HUDEP-2 (cell line): ENCODE results near the gene CALY.
A peak's percentile ranks its signal among the peaks of the same experiment; 100 is the strongest.

Experiments
- DNase-seq, 76 experiments: peaks; one replicate each; lab custom pipeline; 2025; ENCODE audit not compliant: unreplicated experiment in 76 of 76; lab: John Stamatoyannopoulos, UW

CALY gene

GRCh38 chr10:133314911-133315310, 21.8 kb downstream of the CALY start:
- DNase-seq = no peak

DNA sequence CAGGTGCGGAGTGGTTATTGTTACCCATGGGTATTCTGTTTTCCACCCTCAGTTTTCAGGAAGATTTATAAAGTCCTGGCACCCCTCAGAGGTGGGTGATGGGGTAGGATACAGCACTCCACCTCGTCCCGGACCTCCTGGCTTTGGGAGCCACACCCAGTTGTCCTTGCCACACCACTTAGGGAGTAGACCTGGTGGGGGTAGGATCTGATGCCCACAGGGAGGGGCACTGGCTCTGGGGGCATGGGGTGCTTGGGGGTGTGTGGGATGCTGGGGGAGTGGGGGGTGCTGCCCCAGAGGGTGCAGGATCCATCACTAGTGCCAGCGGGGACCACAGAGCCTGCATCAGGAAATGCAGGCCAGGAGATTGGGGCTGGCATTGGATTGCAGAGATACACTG, 23.5 kb downstream of the CALY start:
- DNase-seq = no peak

DNA sequence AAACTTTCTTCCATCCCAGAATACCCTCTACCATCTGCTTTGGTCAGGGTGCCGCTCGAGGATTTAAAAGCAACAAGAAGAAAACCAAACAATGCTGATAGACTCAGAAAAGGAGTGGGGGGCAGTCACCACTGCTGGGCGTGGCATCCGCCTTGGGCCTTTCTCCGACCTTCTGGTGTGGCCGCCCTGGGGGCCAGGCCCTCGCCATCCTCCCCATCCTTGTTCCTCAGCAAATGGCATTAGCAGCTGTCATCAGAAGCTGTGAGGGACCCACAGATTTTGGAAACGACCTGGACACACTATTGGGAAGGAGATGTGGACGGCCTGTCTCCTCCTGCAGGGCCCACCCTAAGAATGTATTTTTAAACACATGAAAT, 23.9 kb downstream of the CALY start:
- DNase-seq = no peak

DNA sequence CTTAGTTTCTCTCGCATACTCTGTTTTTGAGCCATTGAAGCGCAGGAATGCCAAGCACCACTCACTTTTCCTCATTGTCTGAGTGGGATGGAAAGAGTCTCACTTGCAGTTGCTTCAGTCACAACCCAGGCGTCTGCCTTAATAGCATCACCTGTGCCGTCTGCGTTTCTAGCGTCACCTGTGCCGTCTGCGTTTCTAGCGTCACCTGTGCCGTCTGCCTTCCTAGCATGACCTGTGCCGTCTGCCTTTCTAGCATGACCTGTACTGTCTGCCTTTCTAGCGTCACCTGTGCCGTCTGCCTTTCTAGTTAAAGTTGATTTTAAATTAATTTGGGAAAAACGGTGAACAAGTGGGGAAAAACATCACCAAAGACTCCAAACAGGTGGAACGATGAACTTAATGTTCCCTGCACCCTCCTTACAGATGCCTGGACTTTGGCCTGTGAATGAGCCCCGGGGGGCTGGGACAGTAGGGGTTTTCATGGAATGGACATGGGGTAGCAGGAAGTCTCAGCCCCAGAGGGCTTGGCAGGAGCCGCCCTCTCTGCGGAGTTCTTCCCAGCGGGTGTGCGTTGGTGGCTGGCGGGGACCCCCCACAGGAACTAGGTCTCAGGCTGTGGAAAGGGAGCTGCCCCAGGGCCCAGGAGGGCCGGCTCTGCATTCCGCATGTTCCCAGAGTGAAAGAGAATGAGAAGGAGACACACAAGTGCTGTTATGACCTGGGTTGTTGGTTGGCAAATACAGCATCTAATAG, 24.5 kb downstream of the CALY start:
- no peak for DNase-seq

DNA sequence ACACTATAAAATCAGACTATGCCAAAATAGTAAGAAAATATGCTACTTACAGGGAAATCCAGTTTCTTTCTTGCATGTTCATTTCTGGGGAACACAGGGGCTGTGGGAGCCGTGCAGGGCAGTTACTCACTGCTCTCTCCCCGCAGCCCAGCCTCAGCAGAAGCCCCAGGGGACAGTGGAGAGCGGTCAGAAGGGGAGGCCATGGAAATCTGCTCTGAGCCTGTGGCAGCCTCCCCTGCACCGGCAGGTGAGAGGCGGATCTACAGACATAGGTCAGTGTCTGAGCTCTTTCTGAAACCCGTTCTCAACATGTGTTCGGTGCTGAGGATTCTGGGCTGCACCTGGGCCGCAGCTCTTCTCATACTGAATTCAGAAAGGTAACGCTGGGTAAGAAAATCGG, 25.1 kb downstream of the CALY start:
- no peak for DNase-seq

DNA sequence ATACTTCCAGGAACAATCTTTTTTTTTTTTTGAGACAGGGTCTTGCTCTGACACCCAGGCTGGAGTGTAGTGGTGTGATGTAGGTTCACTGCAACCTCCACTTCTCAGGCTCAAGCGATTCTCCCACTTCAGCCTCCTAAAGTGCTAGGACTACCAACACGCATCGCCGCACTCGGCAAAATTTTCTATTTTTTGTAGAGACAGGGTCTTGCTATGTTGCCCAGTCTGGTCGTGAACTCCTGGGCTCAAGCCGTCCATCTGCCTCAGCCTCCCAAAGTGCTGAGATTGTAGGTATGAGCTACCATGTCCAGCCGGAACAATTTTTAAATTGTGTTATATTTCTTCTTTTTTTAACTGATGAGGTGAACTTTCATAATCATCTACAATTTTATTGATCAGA, 25.9 kb downstream of the CALY start:
- no peak for DNase-seq

DNA sequence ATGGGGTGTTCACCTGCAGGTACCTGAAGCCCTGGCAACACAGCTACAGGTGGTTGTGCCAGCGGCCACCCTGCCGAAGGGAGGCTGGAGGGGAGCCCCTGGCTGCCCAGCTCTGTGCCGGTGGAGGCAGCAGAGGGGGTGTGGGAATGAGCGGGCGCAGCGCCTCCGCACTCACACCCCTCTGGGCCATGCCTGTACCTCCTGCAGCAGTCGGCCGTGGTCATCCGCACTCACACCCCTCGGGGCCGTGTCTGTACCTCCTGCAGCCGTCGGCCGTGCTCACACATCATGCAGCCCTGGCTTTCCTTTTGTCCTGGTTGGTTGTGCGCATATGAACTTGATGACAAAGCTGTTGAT, 26.3 kb downstream of the CALY start:
- DNase-seq = no peak

DNA sequence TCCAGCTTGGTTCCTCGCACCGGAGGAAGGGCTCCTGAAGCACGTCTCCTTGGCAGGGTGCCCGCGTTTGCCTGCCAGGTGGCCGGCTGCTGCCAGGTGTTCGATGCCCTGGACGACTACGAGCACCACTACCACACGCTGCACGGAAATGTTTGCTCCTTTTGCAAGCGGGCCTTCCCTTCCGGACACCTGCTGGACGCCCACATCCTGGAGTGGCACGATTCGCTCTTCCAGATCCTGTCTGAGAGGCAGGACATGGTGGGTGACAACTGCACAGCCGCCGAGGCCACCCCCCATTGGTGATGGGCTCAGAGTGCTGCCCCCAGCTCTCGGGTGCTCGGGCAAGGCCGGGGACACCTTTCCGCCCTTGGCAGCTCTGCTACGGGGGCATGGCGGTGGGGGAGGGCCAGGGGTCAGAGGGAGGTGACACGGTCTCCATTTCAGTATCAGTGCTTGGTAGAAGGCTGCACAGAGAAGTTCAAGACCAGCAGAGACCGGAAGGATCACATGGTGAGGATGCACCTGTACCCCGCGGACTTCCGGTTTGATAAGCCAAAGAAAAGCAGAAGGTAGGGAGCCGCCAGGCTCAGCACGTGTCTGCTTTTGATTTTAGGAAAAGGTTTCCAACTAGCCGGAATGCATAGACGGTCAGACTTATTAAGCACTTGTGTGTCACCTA, 26.8 kb downstream of the CALY start:
- no peak for DNase-seq

DNA sequence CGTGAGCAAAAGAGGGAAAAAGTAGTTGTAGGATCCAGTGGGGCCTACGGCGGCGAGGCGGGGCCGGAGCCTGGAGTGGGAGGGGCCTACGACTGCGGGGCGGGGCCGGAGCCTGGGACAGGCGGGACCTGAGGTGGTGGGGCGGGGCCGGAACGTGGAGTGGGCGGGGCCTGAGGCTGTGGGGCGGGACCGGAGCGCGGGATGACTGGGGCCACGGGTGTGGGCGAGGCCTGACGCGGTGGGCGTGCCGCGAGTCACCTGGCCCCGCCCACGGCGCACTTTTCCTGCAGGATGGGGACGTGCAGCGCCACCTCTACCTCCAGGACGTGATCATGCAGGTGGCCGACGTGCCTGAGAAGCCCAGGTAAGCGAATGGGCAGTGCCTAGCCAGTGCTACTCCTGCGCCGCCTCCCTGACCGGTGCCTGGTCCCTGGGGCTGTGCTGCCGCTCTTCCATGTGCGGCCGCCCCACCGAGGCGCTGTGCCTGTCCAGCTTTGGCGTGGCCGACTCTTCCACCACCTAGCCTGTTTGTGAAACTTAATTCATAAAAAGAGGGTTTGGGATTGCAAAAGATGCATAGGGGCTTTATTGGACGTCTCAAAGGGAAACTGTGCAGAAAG, 27.5 kb downstream of the CALY start:
- peak in 73 of 76 experiments; percentile 29 to 96 (median 86) for DNase-seq

DNA sequence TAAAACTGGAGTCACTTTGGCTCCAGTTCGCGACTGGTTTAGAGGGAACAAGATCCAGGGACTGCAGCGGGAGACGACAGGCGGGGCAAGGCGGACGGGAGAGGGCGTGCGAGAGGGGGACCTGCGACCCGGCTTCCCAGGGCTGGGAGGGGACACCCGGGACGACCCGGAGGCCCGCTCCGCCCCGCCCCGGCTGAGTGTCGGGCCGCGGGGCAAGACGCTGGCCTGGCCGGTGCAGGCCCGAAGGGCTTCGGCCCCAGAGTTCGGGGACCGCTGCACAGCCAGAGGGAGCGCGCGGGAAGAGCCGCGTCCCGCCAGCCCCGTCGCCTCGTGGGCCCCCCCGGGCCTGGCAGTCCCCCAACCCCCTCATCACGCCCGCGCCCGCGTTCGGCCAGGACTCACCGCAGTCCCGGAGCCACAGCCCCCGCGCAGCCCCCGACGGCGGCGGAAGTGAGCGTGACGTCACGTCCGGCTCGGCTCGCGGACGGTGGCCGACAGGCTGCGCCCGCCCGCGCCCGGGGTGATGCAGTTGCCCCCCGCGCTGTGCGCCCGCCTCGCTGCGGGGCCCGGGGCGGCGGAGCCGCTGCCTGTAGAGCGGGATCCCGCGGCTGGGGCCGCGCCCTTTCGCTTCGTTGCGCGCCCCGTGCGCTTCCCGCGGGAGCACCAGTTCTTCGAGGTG, 28.1 kb downstream of the CALY start, which contains the start of the genes TUBGCP2 and ZNF511:
Gene TUBGCP2 (minus strand): TSS at position 452 of the 679 bp plus-strand sequence. CDS start 5,931 bp downstream, outside the sequence.
Gene ZNF511 (plus strand): TSS at position 494 of the 679 bp plus-strand sequence. CDS start 30 bp downstream, at position 524.
- DNase-seq = peak in 74 of 76 experiments; percentile 13 to 94 (median 77)

- DNase-seq = peak in 73 of 76 experiments; percentile 15 to 86 (median 58)
Measured at GRCh38 chr10:133307776-133308420, 28.8 kb downstream of the CALY start.

DNA sequence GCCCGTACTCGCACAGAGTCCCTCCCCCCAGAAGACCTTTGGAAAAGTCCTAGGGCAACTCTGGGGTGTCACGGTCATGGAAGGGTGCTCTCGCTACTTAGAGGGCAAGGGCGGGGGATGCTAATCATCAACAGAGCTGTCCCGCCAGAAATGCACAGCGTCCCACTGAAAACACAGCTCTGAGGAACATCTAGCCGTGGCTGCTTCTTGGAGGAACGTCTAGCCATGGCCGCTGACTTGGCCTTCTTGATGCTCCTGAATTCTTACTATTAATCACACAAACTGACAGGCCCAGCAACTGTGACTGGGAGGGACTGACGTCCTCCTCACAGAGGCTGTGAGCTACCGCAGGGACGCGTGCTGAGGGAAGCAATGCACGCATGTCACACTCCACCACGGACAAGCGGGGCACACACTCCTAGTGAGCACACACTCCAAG, 29.7 kb downstream of the CALY start:
- DNase-seq = peak in 1 of 76 experiments; percentile 5

DNA sequence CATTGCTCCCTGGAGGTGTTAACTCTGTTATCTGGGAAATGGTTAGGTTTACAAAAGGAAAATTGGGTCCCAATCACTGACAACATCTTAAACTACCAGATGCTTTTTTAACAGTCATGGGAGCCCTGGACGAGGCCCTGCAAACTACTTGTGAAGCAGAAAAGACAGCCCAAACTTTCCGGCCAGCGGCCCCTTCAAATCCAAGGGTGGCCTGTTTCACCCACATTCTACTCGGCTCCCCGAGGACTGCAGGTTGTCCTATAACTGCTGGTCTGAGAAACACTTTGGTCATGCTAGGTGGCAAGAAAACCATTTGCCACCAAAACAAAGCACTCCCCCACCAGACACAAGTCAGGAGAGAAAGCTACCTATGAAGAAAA, 30.6 kb downstream of the CALY start:
- no peak for DNase-seq

- DNase-seq = no peak
Measured at GRCh38 chr10:133303206-133303605, 33.5 kb downstream of the CALY start.

DNA sequence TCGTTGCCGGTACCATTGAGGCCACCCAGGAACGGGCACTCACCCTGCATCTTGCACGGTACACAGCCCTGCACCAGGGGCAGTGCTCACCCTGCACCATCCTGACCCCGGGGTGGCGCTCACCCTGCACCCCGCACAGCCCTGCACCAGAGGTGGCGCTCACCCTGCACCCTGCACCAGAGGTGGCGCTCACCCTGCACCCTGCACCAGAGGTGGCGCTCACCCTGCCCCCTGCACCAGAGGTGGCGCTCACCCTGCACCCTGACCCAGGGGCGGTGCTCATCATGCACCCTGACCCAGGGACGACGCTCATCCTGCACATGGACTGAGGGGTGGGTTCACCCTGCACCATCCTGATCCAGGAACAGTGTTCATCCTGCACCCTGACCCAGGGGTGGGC, 34.5 kb downstream of the CALY start:
- no peak for DNase-seq

DNA sequence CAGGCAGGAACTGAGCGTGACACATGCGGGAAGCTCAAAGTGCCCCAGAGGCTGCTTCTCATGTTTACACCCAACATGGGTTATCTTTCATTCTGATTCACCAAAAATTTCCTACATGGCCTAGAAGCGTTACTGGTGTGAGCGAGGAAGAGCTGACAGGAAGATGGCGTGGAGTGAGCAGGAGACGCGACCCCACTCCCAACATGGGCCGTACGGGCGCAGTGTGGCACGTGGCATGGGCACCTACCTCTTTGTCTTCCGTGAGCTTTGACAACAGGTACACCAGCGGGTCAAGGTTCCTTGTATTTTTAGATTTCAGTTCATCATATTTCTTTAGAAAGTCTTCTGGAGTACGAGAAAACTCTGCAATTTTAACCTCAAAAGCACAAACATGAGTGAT, 37.0 kb downstream of the CALY start:
- DNase-seq = no peak

DNA sequence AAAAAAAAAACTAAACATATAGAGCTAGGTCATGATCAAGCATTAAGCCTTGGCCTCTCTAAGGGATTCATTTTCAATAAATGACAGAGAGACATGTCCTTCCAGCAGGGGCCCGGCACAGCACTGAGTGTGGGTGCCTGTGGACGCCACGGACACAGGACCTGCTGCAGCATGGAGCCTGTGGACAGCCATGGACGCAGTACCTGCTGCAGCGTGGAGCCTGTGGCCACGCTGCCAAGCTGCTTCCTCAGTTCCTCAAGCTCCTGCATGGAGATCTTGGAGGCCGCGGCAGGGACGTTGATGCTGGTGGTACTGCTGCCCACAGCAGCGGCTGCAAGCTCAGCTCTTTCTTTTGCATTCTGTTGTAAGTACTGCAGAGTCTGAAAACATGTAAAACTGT, 37.5 kb downstream of the CALY start:
- DNase-seq = no peak

DNA sequence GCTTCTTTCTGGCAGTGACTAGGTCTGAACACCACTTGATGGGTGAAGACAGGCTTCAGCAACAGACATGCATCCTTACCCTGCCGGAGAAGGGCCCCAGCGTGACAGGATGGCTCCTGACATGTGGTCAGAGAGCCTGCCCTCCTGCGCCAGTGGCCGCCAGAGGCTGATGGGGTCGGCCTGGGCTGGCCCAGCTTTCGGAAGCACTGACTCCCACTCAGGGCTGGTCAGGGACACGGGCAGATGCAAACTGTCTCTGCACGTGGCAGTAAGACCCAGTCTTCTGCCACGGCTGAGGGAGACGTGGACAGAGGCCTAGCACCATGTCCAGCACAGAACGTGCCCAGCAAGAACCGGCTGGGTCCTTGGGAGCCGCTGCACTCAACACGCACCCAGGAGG, 38.2 kb downstream of the CALY start:
- no peak for DNase-seq

DNA sequence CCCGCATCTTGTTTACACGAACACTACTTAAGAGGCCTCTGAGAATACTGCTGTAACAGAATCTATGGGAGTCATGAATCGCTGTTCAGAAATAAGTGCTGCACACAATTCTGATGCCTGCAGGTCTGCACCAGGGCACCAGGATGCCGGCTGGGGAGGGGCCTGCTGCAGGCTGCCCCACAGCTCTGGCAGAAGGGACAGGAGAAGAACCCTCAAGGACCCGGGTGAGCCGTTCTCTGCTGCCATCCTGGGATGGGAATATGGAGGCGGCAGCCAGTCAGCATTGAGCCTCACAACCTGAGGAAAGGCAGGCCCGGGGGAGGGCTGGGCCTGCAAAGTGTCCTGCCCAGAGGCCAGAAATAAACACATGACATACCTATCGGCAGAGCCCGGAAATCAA, 39.2 kb downstream of the CALY start:
- no peak for DNase-seq

DNA sequence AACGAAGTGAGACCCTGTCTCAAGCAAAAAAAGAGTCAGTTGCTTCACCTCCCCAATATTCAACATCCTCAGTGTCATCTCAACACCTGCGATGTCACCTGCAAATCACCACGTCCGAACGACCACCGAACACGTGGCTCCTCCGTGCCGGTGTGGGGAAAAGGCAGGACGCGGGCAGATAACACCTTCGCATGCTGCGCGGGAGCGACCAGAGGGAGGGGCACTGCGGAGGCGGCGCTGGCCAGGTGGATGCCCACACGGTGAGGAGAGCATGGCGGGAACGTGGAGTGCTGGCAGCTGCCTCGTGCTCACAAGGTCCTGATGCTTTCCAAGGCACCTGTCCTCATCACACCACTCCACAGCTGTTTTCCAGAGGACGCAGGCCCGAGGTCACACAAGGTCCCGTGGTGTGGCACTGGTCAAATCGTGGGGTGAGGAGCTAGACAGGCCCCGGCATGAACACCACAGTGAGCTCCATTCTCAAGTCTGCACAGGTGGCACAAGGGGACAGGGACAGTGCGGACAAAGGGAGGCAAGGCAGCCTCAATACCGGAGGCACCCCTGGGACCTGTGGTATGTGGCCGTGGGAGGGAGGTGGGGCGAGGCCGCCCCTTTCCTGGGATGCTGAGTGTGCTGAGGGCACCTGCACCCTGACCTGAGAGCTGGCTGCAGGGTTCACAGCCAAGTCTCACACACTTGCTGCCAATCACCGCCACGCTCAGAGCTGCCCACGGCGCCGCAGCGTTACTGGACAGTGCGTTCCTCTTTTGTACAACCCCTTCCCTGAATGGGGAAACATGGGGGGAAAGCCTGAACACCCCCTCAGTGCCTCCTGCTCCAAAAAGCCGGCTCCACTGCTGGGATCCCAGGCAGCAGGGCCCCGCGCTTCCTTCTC, 41.0 kb downstream of the CALY start:
- no peak for DNase-seq
